ENCODE results near the gene GRK5. TPM values are rescaled to one million over a fixed set of nuclear protein-coding genes. Genes with fewer than 3 reads are reported as not detected.

GRK5 gene
- total and polyA plus RNA-seq, 2 experiments from 2014 or later = 5.2 to 13.7 TPM

DNA sequence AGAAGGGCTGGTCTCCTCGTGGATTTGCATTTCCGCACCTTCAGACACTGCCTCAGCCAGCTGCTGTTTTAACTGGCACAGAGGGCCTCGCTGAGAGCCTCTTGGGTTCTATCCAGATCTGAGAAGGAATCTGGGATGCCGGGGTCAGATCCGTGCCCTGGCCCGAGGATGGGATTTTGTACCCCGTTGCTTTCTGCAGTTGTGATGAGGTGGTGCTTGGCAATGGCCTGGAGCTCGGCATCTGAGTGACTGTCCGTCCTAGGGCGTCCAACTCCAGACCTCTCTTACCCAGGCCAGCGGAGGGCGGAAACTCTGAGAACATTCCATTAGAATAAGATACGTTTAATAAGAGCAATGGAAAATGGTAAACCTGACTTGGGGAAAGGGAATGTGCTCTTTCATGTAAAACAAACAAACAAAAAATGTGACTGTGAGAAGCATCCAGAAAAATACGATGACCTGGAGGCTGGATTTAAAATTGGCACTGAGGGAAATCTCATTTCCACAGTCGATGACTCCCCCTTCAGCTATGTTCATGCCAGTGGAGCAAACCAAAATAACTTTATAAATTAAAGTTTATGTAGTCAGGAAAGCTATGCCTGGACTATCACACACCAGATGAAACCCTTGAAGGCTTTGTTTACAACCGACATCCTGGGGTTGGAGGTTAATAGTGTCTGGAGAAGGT, 39.6 kb downstream of the GRK5 start:
- peak; percentile 89 for DNase-seq
- Histone ChIP-seq H3K79me2 (ENCODE audit: insufficient read depth) (peaks cover 75% of the 10 kb centered on the region), H3K4me3 (no peak overlapping the region), H3K4me2 (ENCODE audit: unreplicated experiment) (peak overlapping the region; percentile 54), H2AFZ (no peak overlapping the region), H3K9ac (peak overlapping the region; percentile 32; the same call in 1 of the 2 replicates), H3K27me3 (replicated peaks; ENCODE audit: insufficient read depth) (no peaks in the 10 kb centered on the region), H3K9me2 (ENCODE audit: insufficient read depth) (no peaks in the 10 kb centered on the region), H3K36me3 (ENCODE audit: low read depth) (no peaks in the 10 kb centered on the region), H3K4me1 (ENCODE audit: insufficient read depth) (peaks cover 38% of the 10 kb centered on the region), H4K20me1 (ENCODE audit: insufficient read depth) (no peaks in the 10 kb centered on the region), H3F3A (ENCODE audit: insufficient read depth) (peaks cover 41% of the 10 kb centered on the region), H3K27ac (peak overlapping the region; percentile 67), H3K9me3 (ENCODE audit: low read depth) (no peaks in the 10 kb centered on the region)
- WGBS, 2 experiments (ENCODE audit: low coverage in 1 of 2, low lambda C conversion rate in 2 of 2, missing lambda C conversion rate in 2 of 2) = 63 to 67% methylated on average over 16 of the region's 16 CpGs
- TF ChIP-seq EZH2phosphoT487 (IDR thresholded peaks at IDR 0.05; ENCODE audit: insufficient read depth, low read depth) (no peak), EZH2 (IDR thresholded peaks at IDR 0.05; ENCODE audit: insufficient read depth, poor library complexity, severe bottlenecking) (no peak)
- in situ Hi-C loops (cut with MboI) = no loop called here

DNA sequence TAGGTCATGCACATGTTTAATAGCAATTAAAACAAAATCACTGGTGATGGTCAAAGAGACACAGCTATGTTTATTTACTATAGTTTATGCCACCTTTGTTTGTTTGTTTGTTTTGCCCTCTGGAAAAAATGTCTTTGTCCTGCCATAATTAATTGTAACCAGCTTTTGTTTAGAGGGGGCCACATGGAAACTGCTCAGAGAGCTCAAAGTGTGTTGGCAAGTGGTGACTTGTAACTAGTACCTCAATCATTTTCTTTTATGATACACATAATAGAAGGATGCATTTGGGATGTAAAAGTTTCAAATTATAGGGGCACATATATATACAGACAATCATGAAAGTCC, 40.2 kb downstream of the GRK5 start:
- TF ChIP-seq EZH2phosphoT487 (IDR thresholded peaks at IDR 0.05; ENCODE audit: insufficient read depth, low read depth) (no peak), EZH2 (IDR thresholded peaks at IDR 0.05; ENCODE audit: insufficient read depth, poor library complexity, severe bottlenecking) (no peak)
- no peaks in the 10 kb centered on the region for H3K9me3 ChIP-seq (ENCODE audit: low read depth)
- H3K79me2 ChIP-seq (ENCODE audit: insufficient read depth) = peaks cover 75% of the 10 kb centered on the region
- H3K4me3 ChIP-seq = no peak overlapping the region
- H3K9ac ChIP-seq = peak overlapping the region; percentile 32; the same call in 1 of the 2 replicates
- H3K4me2 ChIP-seq (ENCODE audit: unreplicated experiment) = peak overlapping the region; percentile 23
- no peaks in the 10 kb centered on the region for H3K9me2 ChIP-seq (ENCODE audit: insufficient read depth)
- DNase-seq = no peak
- H3K4me1 ChIP-seq (ENCODE audit: insufficient read depth) = peaks cover 44% of the 10 kb centered on the region
- H3K36me3 ChIP-seq (ENCODE audit: low read depth) = no peaks in the 10 kb centered on the region
- in situ Hi-C loops (cut with MboI) = no loop called here
- H2AFZ ChIP-seq = no peak overlapping the region
- H3K27ac ChIP-seq = peak overlapping the region; percentile 67
- H3F3A ChIP-seq (ENCODE audit: insufficient read depth) = peaks cover 42% of the 10 kb centered on the region
- H3K27me3 ChIP-seq (replicated peaks; ENCODE audit: insufficient read depth) = no peaks in the 10 kb centered on the region
- H4K20me1 ChIP-seq (ENCODE audit: insufficient read depth) = no peaks in the 10 kb centered on the region

DNA sequence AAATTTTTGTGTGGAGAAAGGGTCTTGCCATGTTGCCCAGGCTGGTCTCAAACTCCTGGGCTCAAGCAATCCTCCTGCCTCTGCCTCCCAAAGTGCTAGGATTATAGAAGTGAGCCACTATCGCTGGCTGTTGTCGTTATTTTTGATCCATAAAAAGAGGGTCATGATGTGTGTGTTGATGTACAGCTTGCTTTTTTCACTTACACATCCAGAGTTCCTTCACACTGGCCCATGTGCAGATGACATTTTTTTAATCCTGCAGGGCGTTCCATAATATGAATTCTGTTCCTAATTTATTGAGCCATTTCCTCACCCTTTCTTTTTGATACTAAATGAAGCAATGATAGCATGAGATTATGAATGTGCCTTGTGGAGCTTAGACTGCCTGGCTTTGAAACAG, 40.8 kb downstream of the GRK5 start:
- H3K27ac ChIP-seq = no peak overlapping the region
- no peaks in the 10 kb centered on the region for H3K9me2 ChIP-seq (ENCODE audit: insufficient read depth)
- no peaks in the 10 kb centered on the region for H3K36me3 ChIP-seq (ENCODE audit: low read depth)
- H3K9me3 ChIP-seq (ENCODE audit: low read depth) = no peaks in the 10 kb centered on the region
- H3K79me2 ChIP-seq (ENCODE audit: insufficient read depth) = peaks cover 74% of the 10 kb centered on the region
- TF ChIP-seq EZH2 (IDR thresholded peaks at IDR 0.05; ENCODE audit: insufficient read depth, poor library complexity, severe bottlenecking) = no peak
- no peak for TF ChIP-seq EZH2phosphoT487 (IDR thresholded peaks at IDR 0.05; ENCODE audit: insufficient read depth, low read depth)
- H3K9ac ChIP-seq = no peak overlapping the region
- WGBS, 2 experiments (ENCODE audit: low coverage in 1 of 2, low lambda C conversion rate in 2 of 2, missing lambda C conversion rate in 2 of 2) = 94 to 95% methylated on average over 3 of the region's 3 CpGs
- peaks cover 50% of the 10 kb centered on the region for H3K4me1 ChIP-seq (ENCODE audit: insufficient read depth)
- peaks cover 49% of the 10 kb centered on the region for H3F3A ChIP-seq (ENCODE audit: insufficient read depth)
- no peaks in the 10 kb centered on the region for H4K20me1 ChIP-seq (ENCODE audit: insufficient read depth)
- no peaks in the 10 kb centered on the region for H3K27me3 ChIP-seq (replicated peaks; ENCODE audit: insufficient read depth)
- DNase-seq = no peak
- H3K4me3 ChIP-seq = no peak overlapping the region
- no peak overlapping the region for H3K4me2 ChIP-seq (ENCODE audit: unreplicated experiment)
- no peak overlapping the region for H2AFZ ChIP-seq
- in situ Hi-C loops (cut with MboI) = no loop called here

DNA sequence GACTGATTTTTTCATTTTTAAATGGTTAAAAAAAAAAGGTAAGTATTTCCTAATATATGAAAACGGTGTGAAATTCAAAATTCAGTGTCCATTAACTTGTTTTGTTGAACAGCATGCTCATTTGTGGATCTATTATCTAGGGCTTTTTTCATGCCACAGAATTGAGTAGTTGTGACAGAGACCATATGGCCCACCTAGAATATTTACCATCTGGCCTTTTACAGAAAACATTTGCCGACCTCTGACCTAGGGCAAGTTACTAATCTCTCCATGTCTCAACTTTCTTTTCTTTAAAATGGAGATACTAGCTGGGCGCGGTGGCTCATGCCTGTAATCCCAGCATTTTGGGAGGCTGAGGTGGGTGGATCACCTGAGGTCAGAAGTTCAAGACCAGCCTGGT, 41.3 kb downstream of the GRK5 start:
- H2AFZ ChIP-seq = no peak overlapping the region
- DNase-seq = no peak
- H4K20me1 ChIP-seq (ENCODE audit: insufficient read depth) = no peaks in the 10 kb centered on the region
- H3K9ac ChIP-seq = no peak overlapping the region
- no peaks in the 10 kb centered on the region for H3K27me3 ChIP-seq (replicated peaks; ENCODE audit: insufficient read depth)
- H3K36me3 ChIP-seq (ENCODE audit: low read depth) = no peaks in the 10 kb centered on the region
- WGBS, 2 experiments (ENCODE audit: low coverage in 1 of 2, low lambda C conversion rate in 2 of 2, missing lambda C conversion rate in 2 of 2) = 93 to 94% methylated on average over 4 of the region's 4 CpGs
- in situ Hi-C loops (cut with MboI) = no loop called here
- no peak overlapping the region for H3K4me3 ChIP-seq
- peaks cover 51% of the 10 kb centered on the region for H3F3A ChIP-seq (ENCODE audit: insufficient read depth)
- H3K4me2 ChIP-seq (ENCODE audit: unreplicated experiment) = no peak overlapping the region
- H3K9me3 ChIP-seq (ENCODE audit: low read depth) = no peaks in the 10 kb centered on the region
- no peak for TF ChIP-seq EZH2phosphoT487 (IDR thresholded peaks at IDR 0.05; ENCODE audit: insufficient read depth, low read depth)
- no peak for TF ChIP-seq EZH2 (IDR thresholded peaks at IDR 0.05; ENCODE audit: insufficient read depth, poor library complexity, severe bottlenecking)
- H3K9me2 ChIP-seq (ENCODE audit: insufficient read depth) = no peaks in the 10 kb centered on the region
- peaks cover 69% of the 10 kb centered on the region for H3K79me2 ChIP-seq (ENCODE audit: insufficient read depth)
- H3K27ac ChIP-seq = no peak overlapping the region
- H3K4me1 ChIP-seq (ENCODE audit: insufficient read depth) = peaks cover 55% of the 10 kb centered on the region
